ENCODE measurements around the gene COCH.
"Not testable (repeated sequence)": the region's sequence is repeated elsewhere in the genome, so short reads cannot be mapped to it uniquely, and the experiment has no call there.

Gene COCH

GRCh38 chr14:30933937-30934336 is 59.6 kb downstream of the COCH start:
- DNase-seq, result not testable (repeated sequence)

- DNase-seq, result no peak
These were observed 61.1 kb downstream of the COCH start for GRCh38 chr14:30935445-30935844.

GRCh38 chr14:30938617-30939016 is 64.3 kb downstream of the COCH start:
- DNase-seq, result no peak
